ENCODE results near the gene FOXP1. TPM values are rescaled to one million over a fixed set of nuclear protein-coding genes. Genes with fewer than 3 reads are reported as not detected.

The FOXP1 gene
- total RNA-seq, 1 donor from 2014 or later, result 26.1 TPM

DNA sequence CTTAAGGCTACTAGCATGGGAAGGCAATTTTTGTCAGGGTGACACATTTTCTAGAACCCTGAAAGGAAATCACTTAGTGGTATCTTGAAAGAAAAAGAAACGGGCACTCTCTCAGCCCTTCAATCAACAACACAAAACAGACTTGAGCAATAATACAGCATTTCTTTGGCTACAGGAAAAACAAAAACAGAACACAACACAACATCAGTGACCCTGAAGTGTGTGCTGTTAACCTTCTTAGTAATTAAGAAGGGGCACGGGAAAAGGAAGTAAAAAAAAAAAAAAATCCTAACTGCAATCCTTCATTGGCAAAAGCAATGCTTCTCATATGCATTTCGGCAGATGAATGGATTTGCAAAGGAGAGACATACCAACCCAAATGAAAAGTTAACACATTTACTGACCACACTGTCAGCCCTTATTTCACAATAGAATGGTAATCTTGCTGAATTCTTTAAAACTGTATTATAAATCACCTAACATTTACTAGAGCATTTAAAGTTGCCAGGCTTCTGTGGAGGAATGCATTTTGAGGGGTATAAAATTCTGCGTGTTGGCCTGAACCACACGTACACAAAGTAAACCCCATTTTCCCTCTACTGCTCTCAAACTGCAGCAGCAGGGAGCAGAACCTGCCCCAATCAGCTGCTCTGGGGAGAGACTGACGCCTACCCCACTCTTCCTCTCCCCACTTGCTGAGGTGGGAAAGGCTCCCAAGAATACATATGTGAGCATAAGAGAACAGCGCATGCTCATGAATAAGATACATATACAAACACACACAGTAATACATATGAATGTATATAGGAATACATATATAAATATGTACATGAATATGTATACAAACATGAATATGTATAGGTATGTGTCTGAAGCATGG lies 198.5 kb downstream of the FOXP1 start:
- ATAC-seq, result no peak
- DNase-seq (ENCODE audit: low spot score), result no peak

DNA sequence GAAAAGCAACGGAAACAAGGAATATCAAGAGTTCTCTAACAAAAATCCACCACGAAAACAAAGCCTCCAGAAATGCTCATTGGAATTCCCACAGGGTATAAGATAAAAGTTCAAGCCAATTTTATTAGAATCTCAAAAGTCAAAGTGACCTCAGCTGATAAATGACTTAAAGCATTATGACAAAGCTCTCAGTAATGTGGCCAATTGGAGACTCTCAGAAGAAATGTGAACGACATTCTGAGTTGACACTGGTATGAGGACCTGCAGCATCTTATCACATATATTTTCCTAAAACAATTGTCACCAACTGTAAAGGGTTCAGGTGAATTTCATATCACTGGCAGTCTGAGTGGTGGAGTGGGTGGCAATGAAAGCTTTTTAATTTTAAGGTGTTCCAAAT lies 199.1 kb downstream of the FOXP1 start:
- DNase-seq (ENCODE audit: low spot score) (no peak), ATAC-seq (no peak)

DNA sequence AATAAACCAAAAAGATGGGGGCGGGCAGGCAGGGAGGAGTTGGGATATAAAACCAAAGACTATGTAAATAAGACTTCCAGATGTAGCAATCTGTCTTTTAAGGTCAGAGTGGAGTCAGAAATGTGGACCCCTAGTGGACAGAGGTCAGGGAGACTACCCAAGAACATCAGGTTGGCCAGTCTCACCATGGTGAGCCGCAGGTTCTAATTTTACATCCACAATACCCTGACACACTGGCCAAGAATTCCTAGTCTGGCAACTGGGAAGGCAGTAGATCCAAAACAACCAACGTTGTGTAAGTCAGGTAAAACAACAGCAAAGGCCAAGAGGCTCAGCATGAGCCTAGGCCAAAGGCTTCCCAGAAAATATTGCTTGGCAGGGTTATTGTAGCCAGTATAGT lies 203.4 kb downstream of the FOXP1 start:
- DNase-seq (ENCODE audit: low spot score), result peak; percentile 59
- ATAC-seq, result peak; percentile 97

DNA sequence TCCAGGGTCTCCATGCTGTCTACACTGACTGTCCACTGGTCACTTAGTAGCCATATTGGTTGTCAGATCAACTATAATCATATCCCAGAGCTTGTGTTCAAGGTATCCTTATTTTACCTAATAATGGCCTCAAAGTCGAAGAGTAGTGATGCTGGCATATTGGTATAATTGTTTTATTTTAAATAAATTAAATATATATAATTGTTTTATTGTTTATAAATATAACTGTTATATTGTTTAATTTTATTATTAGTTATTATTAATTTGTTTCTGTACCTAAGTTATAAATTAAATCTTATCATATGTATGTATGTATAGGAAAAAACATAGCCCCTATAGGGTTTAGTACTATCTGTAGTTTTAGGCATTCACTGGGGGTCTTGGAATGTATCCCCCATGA lies 205.0 kb downstream of the FOXP1 start:
- no peak for DNase-seq (ENCODE audit: low spot score)
- ATAC-seq, result no peak

DNA sequence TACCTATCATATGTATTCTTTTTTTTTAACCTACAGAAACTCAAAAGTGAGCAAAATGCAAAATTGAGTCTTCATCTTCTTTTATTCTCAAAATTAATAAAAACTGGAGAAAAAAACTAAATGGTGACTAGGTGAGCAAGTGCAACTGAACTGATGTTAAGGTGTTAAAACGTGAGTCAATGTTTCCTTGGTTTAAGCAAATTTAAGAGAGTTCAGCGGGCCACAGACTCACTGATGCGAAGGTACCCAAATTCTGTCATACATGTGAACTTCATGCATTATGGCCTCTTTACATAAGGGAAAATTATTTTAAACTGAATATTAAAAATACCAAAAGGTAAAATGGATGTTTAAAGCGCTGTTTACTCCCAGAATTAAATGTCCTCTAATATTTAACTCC lies 206.6 kb downstream of the FOXP1 start:
- DNase-seq (ENCODE audit: low spot score) (no peak), ATAC-seq (no peak)

DNA sequence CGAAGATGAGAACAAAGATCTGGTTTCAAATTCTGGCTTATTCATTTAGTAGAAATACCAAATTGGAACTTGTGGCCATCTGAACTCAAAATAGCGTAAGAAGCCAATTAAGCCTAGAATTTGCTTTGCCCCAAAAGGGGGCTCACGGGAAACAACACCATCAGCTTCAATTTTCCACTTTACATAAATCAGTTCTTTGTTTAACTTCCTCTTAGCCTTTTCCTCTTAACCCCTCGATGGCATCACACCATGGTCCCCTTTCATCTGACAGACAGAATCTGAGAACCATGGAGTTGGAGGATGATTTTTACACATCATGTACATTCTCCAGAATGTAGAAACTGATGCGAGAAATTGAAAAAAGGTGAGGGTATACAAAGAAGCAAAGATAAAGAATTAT lies 207.0 kb downstream of the FOXP1 start:
- DNase-seq (ENCODE audit: low spot score) (no peak), ATAC-seq (no peak)

DNA sequence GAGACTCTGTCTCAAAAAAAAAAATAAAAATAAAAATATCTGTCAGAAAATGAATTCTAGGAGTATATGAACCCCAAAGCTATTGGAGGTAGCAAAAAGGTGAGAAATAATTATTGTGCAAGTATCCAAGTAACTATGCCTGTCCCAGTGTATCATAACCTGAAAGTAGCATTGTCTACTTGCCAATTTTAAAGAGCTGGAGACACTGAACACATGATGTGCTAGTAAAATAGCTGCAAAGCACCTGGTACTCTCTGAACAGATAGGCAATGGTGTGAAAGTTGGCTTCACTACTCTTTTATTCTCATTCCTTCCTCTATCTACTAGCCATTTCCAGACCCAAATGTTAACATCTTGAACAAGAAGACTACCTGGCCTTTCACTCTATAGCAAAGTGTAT lies 208.9 kb downstream of the FOXP1 start:
- no peak for ATAC-seq
- DNase-seq (ENCODE audit: low spot score), result no peak

DNA sequence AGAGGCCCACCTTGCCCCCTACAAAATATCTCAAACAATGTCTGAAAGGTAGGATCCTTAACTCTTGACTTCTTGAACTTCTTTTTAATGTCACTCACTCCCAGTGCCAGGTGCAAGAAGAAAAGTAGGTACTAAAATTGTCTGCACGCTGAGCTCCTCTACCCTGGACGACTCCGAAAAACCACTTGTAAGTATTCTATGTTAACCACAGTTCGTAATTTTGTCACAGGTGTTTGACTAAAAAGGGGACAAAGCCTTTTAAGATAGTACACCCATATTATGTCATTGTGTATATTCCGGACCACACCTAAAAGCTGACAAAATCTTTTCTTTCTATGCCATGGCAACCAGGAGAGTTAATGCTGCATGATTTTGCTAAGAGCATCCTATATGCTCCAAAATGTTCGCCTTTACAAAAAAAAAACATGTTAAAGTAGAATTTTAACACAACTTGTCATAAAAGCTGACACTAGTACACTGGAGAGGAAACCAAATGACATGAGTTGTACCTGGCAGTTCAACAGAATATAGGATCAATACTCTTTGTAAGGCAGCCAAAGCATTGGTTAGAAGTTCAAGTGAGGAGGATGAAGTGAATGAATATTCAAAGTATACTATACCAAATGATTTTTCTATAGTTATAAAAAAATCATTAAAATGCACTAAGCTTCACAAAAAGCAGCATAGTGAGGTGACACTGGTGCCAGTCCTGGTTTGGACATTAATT lies 210.5 kb downstream of the FOXP1 start:
- no peak for DNase-seq (ENCODE audit: low spot score)
- peak; percentile 50 for ATAC-seq

DNA sequence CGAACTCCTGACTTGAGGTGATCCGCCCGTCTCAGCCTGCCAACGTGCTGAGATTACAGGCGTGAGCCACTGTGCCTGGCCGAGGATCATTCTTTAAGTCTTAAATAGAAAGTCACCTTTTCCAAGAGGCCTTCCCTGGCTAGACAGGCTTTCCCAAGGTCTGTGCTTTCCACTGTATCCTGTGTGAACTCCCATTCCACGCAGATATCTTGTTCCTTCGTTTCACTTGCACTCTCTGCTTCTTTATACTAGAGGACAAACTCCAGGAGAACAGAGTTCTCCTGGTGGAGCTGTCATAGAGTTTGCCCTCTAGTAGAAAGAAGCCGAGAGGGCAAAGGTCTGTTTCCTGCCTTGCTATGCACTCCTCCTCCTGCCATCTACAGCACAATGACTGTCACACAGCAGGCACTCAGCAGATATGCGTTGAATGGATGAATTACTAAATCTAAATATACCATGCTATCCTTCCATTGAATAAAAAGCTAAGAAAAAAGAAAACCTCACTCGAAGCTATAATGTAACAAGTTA lies 211.2 kb downstream of the FOXP1 start:
- DNase-seq (ENCODE audit: low spot score), result peak; percentile 52
- ATAC-seq, result peak; percentile 88

DNA sequence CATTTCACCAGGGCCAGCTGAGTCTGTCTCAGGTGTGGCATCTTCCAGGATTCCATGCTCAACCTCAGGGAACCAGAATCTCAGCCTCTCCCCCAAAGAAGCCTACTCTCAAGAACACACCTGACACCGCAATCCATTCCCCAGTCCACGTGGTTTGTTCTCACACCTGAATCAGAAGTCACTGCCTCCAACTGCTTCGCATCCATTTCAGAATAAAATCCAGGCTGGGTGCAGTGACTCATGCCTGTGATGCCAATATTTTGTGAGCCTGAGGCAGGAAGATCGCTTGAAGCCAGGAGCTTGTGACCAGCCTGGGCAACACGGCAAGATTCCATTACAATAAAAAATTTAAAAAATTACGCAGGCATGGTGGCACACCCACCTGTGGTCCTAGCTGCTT lies 212.2 kb downstream of the FOXP1 start:
- no peak for ATAC-seq

DNA sequence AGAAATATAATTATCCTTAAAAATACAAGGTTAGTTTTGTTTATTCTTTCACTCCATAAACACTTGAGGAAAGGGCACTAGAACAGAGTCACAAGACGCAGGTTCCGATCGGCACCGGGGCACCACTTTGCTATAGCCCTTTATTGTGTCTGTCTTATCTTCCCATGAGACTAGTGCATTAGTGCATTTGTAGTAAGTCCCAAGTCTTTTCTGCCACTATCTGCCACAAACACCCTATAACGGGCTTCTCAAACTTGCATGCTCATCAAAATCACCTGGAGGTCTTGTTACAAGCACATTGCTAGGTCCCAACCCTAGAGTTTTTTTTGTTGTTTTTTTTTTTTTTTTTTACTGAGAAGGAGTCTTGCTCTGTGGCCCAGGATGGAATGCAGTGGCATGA lies 213.1 kb downstream of the FOXP1 start:
- ATAC-seq (no peak), DNase-seq (ENCODE audit: low spot score) (no peak)

More for the DNA sequence above, 212.2 kb downstream of the FOXP1 start:
- no peak for DNase-seq (ENCODE audit: low spot score)

DNA sequence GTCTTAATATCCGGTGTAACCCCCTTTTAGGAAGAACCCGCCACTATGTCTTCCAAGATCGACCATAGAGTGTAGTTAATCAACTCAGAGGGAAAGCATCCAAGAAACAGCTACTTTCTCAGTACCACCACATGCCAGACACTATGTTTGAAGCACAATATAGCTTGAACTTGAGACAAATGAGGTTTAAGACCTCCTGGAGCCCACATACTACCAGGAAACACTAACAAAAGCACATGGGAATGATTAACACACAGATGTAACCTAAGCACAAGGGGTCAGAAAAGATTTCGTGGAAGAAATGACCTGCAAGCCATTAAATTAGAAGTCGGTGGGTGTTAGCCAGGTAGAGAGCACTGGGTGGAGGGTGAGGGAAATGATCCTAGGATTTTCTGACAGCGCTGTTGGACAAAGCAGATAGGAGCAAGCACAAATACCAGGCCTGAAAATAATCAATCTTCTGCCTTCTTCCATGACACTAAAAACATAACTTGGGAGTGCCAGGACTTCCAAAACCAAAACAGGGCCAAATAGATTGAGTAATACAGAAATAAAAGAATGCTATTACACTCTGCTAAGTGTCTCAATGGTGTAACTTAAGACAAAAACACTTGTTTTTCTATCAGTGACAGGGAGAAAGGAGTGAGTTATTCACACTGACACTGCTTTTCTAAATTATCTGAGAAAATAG lies 213.7 kb downstream of the FOXP1 start:
- DNase-seq (ENCODE audit: low spot score) (no peak), ATAC-seq (peak; percentile 59)

DNA sequence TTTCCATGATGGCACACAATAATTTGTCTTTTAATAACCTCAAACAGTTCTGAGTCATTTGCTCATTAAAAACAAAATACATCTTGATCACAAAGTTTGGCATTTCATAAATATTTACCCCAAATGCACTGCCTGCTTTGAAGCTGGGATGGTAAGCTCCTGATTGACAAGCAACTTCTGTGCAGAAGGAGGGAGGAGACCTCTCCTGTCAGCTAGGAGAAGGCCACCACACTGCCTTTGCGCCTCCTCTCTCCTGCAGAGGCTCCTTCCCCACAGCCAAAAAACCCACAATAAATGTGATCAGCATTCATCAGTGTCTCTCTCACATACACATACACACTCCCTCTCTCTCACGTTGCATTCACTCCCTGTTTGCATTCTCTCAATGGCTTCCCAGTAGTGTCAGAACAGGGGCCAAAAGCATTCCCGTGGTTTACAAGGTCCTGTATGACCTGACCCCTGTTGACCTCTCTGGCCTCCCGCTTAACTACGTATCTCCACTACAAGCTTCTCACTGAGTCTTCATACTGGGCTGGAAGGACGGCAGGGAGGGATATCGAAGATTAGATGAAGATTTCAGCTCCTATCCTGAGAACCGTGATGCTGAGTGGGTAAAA lies 216.4 kb downstream of the FOXP1 start:
- DNase-seq (ENCODE audit: low spot score), result no peak
- ATAC-seq, result no peak

DNA sequence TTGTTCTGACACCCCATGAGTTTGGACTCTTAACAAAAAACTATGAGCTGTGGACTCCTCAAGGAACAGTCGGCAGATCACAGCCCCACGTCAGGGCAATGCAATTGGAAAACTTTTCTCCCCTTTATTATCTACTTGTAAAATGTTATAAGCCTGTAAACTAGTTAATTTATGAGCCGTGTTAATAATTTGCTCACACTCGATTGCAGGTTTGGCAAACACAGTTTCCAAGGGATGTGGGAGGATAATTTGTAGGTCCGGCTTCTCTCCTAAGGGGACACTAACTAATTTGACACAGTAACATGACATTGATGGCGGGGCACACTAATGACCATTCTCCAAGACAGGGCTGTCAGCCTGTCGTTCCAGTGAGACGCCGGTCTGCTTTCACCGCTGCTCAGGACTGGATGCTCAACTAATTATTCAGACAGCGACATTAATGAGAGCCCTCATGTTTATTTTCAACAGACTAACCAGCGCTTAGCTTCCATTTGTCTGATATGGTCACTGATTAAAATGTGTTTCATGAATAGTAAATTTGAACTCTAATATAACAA lies 222.1 kb downstream of the FOXP1 start:
- DNase-seq (ENCODE audit: low spot score) (no peak), ATAC-seq (no peak)

DNA sequence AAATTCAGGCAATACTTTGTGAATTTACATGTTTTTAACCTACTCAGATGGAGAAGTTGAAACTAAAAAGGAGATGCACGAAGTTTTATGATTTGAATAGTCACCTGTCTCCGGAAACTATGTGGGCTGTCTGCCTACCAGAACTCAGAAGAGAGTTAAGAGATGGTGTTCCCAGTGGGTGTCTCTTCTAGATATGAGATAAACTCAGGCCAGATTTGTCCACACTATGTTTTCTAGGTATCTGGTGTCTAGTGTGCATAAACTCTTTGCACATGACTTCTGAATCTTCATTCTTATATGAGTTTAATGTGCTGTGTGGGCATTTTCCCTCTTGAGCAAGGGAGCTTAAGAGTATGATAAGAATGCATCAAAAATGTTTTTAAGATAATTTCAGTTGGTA lies 222.8 kb downstream of the FOXP1 start:
- DNase-seq (ENCODE audit: low spot score) (no peak), ATAC-seq (no peak)

DNA sequence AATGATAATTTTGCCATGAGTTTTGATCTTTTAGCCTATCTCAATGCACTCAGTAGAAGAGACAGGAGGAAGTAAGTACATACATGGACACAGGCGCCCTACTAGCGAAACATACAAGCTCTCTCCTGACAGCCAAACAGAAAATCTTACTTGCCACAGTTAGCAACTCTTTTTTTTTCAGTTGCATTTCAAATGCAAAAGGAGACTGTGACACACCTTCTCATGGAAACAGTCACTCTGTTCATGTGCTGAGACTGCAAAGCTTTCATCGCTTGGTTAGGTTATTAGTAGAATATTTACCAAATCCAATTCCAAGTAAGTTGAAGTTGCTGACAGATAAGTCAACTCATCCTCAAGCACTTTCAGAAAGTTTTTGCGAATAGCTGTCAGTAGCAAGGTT lies 223.3 kb downstream of the FOXP1 start:
- no peak for ATAC-seq
- DNase-seq (ENCODE audit: low spot score), result no peak

DNA sequence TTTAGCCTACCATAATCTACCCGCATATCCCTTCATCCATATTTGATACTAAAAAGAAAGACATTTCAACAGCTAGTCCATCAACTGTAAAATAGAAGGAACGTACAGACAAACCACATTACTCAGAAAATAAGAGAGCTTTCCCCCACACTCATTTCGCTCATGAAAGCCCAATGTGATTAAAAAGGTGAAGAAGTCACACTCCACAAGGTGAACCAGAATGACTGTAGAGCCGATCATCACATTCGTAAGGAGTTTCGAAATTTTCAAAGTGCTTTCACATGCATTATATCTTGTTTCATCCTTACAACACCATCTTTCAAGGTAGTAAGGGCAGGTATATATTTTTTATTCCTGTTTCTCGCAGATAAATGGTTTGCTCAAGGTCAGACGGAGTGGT lies 225.3 kb downstream of the FOXP1 start:
- ATAC-seq (no peak), DNase-seq (ENCODE audit: low spot score) (no peak)

DNA sequence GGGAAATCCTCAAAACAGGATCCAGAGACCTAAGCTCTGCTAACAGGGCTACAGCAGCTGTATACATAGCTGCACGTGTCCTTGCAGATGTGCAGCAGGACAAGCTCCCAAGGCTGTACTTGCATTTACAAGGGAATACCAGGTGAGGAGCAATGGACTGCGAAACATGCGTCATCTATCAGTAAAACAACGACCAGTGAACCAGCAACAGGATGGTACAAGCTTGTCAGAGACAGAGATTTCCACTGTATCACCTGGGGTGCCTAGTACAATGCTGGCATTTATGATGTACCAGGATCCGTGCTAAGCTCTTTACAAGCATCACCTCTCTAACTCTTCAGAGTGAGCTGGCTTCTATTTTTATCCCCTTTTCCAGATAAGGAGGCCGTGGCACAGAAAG lies 227.3 kb downstream of the FOXP1 start:
- DNase-seq (ENCODE audit: low spot score) (no peak), ATAC-seq (no peak)

DNA sequence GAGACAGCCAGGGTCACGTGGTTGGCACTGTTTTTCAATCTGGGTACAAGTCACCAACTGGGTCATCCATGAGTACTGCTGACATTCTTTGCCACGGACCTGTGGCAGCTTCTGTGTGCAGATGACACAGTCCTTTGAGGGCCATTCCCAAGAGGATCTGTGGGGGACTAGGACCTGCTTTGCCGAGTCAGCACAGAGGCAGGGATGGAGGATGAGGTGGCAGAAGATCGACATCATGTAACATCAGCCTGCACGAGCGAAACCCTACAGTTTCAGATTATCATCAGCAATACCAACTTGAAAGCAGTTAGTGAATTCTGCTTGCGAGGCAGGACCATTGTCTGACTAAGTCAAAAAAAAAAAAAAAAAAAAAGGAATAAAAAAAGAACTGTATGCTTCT lies 227.7 kb downstream of the FOXP1 start:
- ATAC-seq (no peak), DNase-seq (ENCODE audit: low spot score) (no peak)

DNA sequence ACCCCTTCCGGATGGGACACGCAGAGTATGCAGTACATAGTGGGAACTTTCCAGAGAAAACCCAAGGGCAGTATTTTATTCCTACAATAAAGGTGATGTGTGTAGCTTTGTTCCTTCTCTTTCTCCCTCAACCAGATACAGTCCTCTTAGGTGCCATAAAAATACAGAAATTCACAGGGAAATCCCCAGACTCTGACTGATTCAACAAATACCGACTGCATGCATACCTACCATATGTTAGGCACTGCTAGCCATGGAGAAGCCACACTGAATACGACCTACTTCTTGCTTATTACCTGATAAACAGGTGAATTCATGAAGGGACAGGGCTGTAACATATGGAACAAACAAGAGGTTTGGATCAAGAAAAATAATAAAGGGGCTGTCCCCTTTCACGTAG lies 228.5 kb downstream of the FOXP1 start:
- ATAC-seq, result no peak
- no peak for DNase-seq (ENCODE audit: low spot score)
